ENCODE measurements around the gene ZFP3.
"Not testable (repeated sequence)": the region's sequence is repeated elsewhere in the genome, so short reads cannot be mapped to it uniquely, and the experiment has no call there.

ZFP3 gene

GRCh38 chr17:5080591-5080990 lies 2.3 kb downstream of the ZFP3 start:
- DNase-seq: no peak

GRCh38 chr17:5092218-5093010 lies 14.1 kb downstream of the ZFP3 start:
- no peak for DNase-seq

GRCh38 chr17:5096731-5097100 lies 18.4 kb downstream of the ZFP3 start:
- DNase-seq: no peak

GRCh38 chr17:5097101-5097834 lies 19.0 kb downstream of the ZFP3 start:
- DNase-seq: peak; percentile 28 to 45

- no peak for DNase-seq
These were observed 21.0 kb downstream of the ZFP3 start for GRCh38 chr17:5099271-5099670.

- no peak for DNase-seq
These were observed 22.6 kb downstream of the ZFP3 start for GRCh38 chr17:5100832-5101231.

- no peak for DNase-seq
These were observed 32.5 kb downstream of the ZFP3 start for GRCh38 chr17:5110816-5111215.

GRCh38 chr17:5111402-5112204 lies 33.3 kb downstream of the ZFP3 start, which contains the start of gene ZNF232:
ZNF232 (minus strand) TSS chr17:5111878; CDS start chr17:5111822, 56 bp downstream.
- peak; percentile 62 to 75 for DNase-seq

- no peak for DNase-seq
These were observed 37.7 kb downstream of the ZFP3 start, which contains the start of gene USP6 for GRCh38 chr17:5115673-5116651. USP6 (plus strand) TSS chr17:5116032; CDS start chr17:5130368, 14,336 bp downstream.

GRCh38 chr17:5118219-5118618 lies 40.0 kb downstream of the ZFP3 start:
- DNase-seq: no peak

GRCh38 chr17:5120036-5120435 lies 41.8 kb downstream of the ZFP3 start:
- no peak for DNase-seq

- DNase-seq: not testable (repeated sequence)
These were observed 42.3 kb downstream of the ZFP3 start for GRCh38 chr17:5120436-5121185.

GRCh38 chr17:5121186-5121841 lies 43.0 kb downstream of the ZFP3 start:
- no peak for DNase-seq

GRCh38 chr17:5122056-5122455 lies 43.8 kb downstream of the ZFP3 start:
- DNase-seq: not testable (repeated sequence)

- DNase-seq: no peak
These were observed 44.5 kb downstream of the ZFP3 start for GRCh38 chr17:5122586-5123342.

GRCh38 chr17:5123343-5124124 lies 45.3 kb downstream of the ZFP3 start:
- no peak for DNase-seq

GRCh38 chr17:5124125-5124760 lies 46.0 kb downstream of the ZFP3 start:
- not testable (repeated sequence) for DNase-seq

- DNase-seq: not testable (repeated sequence)
These were observed 46.6 kb downstream of the ZFP3 start for GRCh38 chr17:5124896-5125295.

All from NCI-H187 (cell line).